ENCODE data around the gene MSRB3. TPM values are rescaled to one million over a fixed set of nuclear protein-coding genes. Genes with fewer than 3 reads are reported as not detected.

MSRB3 gene
- total RNA-seq, 1 donor from 2014 or later: 1.1 TPM

- H3K27ac Mint-ChIP-seq: no peak overlapping the region
- no peaks in the 10 kb centered on the region for H3K36me3 Mint-ChIP-seq (ENCODE audit: insufficient read depth)
- peaks cover 2% of the 10 kb centered on the region for H3K4me1 Mint-ChIP-seq (ENCODE audit: low read depth)
- H3K9me3 Mint-ChIP-seq (ENCODE audit: low read depth): no peaks in the 10 kb centered on the region
- no peak overlapping the region for H3K4me3 Mint-ChIP-seq (ENCODE audit: low read depth)
- DNase-seq (ENCODE audit: low spot score, unreplicated experiment): no peak
- peaks cover 16% of the 10 kb centered on the region for H3K27me3 Mint-ChIP-seq
- no peak for TF ChIP-seq CTCF (IDR thresholded peaks at IDR 0.05; ENCODE audit: unreplicated experiment)
Measured at GRCh38 chr12:65430571-65431306, 152.3 kb downstream of the MSRB3 start.

- Mint-ChIP-seq H3K36me3 (ENCODE audit: insufficient read depth) (no peaks in the 10 kb centered on the region), H3K4me3 (ENCODE audit: low read depth) (no peak overlapping the region), H3K27ac (no peak overlapping the region), H3K9me3 (ENCODE audit: low read depth) (no peaks in the 10 kb centered on the region), H3K4me1 (ENCODE audit: low read depth) (peaks cover 2% of the 10 kb centered on the region), H3K27me3 (peaks cover 19% of the 10 kb centered on the region)
- DNase-seq (ENCODE audit: low spot score, unreplicated experiment): no peak
- no peak for TF ChIP-seq CTCF (IDR thresholded peaks at IDR 0.05; ENCODE audit: unreplicated experiment)
Measured at GRCh38 chr12:65432114-65432513, 153.6 kb downstream of the MSRB3 start.

GRCh38 chr12:65432651-65433050 lies 154.2 kb downstream of the MSRB3 start:
- no peak overlapping the region for H3K4me3 Mint-ChIP-seq (ENCODE audit: low read depth)
- no peaks in the 10 kb centered on the region for H3K36me3 Mint-ChIP-seq (ENCODE audit: insufficient read depth)
- DNase-seq (ENCODE audit: low spot score, unreplicated experiment): no peak
- H3K27ac Mint-ChIP-seq: no peak overlapping the region
- TF ChIP-seq CTCF (IDR thresholded peaks at IDR 0.05; ENCODE audit: unreplicated experiment): no peak
- H3K4me1 Mint-ChIP-seq (ENCODE audit: low read depth): peaks cover 2% of the 10 kb centered on the region
- H3K27me3 Mint-ChIP-seq: peaks cover 19% of the 10 kb centered on the region
- no peaks in the 10 kb centered on the region for H3K9me3 Mint-ChIP-seq (ENCODE audit: low read depth)

- Mint-ChIP-seq H3K9me3 (ENCODE audit: low read depth) (peaks cover 5% of the 10 kb centered on the region), H3K27me3 (peaks cover 19% of the 10 kb centered on the region), H3K27ac (no peak overlapping the region), H3K4me3 (ENCODE audit: low read depth) (no peak overlapping the region), H3K36me3 (ENCODE audit: insufficient read depth) (no peaks in the 10 kb centered on the region), H3K4me1 (ENCODE audit: low read depth) (peaks cover 2% of the 10 kb centered on the region)
- TF ChIP-seq CTCF (IDR thresholded peaks at IDR 0.05; ENCODE audit: unreplicated experiment): no peak
- DNase-seq (ENCODE audit: low spot score, unreplicated experiment): no peak
Measured at GRCh38 chr12:65434737-65435136, 156.3 kb downstream of the MSRB3 start.

GRCh38 chr12:65443038-65443437 lies 164.6 kb downstream of the MSRB3 start:
- DNase-seq (ENCODE audit: low spot score, unreplicated experiment): no peak
- no peak overlapping the region for H3K4me3 Mint-ChIP-seq (ENCODE audit: low read depth)
- no peak for TF ChIP-seq CTCF (IDR thresholded peaks at IDR 0.05; ENCODE audit: unreplicated experiment)
- no peaks in the 10 kb centered on the region for H3K36me3 Mint-ChIP-seq (ENCODE audit: insufficient read depth)
- no peak overlapping the region for H3K27ac Mint-ChIP-seq
- H3K4me1 Mint-ChIP-seq (ENCODE audit: low read depth): no peaks in the 10 kb centered on the region
- peaks cover 5% of the 10 kb centered on the region for H3K9me3 Mint-ChIP-seq (ENCODE audit: low read depth)
- H3K27me3 Mint-ChIP-seq: no peaks in the 10 kb centered on the region
